HG03039 (cell line): ENCODE results near the gene EPHB6.

Experiments used
- ATAC-seq: cut with Tn5 transposase; IDR thresholded peaks from one replicate; pipeline ENCODE4 v1.9.1; 2021; ENCODE audit warnings: mild to moderate bottlenecking, moderate library complexity; ENCODE audit not compliant: unreplicated experiment

Gene EPHB6

DNA sequence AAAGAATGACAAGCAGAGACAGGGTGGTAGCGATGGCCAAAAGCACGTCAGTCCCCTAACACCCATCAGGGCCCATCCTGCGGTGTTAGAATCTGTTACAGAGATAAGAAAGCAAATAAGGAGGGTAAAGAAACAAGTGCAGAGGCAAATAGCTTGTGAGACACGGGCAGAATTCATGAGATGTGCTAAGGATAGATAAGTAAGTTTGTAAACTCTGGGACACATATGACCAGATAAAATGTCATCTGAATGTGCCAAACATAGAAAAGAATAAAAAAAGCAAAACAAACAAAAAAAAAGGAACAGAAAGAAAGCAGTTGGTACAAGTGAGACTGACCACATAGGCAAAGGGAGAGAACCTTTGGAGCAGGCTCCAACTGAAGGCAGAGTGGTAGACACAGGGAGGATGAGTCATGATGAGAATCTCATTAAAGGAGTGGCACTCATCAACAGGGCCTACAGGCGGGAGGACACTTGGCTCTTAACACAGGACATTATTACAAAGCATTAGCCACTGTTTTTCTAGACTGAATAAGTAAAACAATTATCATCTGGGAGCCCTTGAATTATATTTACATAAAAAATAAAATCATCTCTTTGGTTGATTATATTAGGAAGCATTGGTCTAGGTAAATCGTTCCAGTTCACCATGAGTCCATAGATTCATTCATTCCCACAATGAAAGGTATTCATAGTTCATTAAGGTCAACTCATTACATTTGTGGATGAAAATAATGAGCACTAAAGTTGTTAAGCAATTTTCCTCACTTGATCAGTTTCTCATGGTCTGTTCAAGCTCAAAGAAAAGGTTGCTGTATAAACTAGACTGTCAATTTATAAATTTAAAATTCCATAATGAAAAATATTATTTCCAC, 21.5 kb upstream of the EPHB6 start:
- ATAC-seq, result peak; percentile 74

DNA sequence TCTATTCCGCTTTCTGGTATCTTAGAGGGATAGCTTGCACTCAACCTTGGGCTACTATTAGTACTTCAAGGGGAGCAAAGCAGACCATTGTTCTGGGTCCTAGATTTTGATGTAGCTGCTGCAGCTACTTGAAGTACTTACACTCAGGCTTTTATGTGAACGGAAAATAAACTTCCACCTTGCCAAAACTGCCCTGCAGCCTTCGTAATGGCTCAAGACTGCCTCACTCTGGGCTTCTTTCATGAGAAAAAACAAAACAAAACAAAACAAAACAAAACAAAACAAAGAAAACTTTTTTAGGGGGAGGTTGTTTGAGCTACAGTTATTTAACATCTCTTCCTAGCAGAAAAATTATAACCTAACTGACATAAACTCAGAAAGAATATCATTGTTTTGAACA, 19.4 kb upstream of the EPHB6 start:
- no peak for ATAC-seq

DNA sequence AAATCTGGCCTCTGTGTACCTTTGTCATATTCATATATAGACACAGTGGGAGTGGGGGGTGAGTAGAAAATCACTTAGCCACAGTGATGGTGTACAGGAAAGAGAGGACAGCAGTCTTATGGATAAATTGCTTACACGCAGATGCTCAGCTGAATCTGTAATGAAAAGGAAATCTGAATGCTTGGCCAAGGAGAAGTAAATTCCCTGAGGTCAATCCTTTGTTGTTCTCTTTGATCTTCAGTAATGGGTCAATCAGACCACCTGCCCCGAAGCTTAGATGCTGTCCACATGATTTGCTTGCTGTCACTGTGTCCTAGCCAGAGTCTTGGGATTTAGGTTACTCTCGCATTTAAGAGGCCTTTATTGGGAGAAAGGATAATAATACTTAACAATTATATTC, 18.4 kb upstream of the EPHB6 start:
- no peak for ATAC-seq

DNA sequence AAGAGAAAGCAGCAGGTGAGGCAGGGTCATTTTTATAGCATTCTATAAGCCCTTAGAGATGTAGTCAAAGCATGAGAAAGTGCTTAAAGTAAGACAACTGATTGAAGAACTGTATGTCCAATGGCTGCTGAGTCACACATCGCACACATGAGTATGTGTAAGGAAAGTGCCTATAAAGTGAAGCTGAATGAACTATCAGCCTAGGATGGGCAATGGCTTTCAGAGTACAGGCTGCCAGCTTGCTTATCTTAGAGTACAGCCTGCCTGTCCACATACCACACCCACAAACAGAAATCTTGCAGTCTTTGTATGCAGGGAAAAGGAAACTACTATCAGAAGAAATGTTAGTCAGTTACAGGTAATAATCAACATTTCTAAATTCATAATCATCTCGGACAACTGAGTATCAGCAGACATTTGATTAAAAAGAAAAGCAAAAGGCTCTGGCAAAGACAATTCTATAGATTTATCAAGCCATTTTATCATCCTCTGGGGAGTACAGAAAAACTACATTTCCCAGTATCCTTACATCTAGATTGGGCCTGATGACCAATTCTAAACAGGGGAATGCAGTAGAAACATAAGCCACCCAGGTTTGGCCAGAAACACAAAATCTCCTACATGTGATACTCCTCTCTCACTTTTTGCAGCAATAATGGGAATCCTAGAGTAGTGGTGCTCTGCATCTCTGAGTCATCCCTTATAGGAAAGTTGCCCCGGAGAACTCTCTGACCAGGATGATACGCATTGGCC, 16.2 kb upstream of the EPHB6 start:
- no peak for ATAC-seq

DNA sequence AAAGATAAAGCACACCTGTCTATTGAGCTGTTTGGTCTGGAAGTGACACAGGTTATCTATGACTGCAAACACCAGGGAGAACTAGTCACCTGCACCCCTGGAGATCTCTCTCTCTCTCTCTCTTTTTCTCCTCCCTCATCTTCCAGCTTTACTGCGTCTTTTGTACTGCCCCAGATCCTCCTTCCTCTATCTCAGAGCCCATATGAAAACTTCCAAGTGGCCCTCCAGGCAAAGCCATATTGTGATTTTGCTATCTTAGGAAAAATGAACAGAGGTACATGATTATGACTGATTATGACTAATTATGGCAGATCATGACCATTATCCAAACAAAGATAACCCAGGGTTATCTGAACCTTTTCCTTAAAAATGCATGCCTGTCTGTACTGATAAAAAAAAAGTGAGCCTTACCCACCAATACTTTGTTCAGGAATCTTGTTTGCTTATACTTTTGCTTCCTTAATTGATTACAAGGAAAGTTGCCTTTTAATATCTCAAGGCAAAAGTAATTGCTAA, 12.6 kb upstream of the EPHB6 start:
- ATAC-seq, result no peak

DNA sequence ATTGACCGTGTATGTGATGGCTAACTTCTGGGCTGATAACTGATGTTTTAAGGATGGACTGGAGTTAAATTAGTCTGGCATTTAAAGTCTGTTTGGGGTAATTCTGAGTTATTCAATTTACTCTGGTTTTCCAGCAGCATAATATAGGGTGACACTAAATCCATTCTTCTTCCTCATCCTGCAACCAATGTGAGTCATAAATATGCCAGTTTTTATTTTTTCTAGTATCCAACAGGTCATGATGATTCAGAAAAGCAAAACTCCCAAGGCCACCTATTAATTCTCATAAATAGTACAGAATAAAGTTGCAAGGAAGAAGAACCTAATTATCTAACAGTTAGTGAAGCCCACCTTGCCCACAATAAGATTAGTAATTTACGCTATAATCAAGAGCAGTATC, 7.5 kb upstream of the EPHB6 start:
- no peak for ATAC-seq

DNA sequence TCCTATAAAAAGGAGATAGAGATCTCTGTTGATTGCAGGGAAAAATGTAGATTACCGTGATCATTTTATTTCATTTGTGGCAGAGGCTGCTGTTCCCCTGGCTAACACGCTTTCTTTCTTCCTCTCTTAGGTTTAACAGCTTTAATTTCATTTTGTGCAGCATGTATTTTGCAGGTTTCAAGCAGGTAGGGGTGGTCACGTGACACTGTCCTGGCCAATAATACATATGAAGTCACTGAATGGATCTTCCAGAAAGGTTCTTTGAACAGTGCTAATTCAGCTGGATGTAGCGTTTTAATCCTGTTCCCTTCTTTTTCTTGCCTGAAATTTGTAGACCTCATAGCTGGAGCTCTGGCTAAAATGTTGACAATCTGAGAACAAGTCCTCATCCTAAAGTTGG, 3.6 kb upstream of the EPHB6 start:
- ATAC-seq, result no peak

DNA sequence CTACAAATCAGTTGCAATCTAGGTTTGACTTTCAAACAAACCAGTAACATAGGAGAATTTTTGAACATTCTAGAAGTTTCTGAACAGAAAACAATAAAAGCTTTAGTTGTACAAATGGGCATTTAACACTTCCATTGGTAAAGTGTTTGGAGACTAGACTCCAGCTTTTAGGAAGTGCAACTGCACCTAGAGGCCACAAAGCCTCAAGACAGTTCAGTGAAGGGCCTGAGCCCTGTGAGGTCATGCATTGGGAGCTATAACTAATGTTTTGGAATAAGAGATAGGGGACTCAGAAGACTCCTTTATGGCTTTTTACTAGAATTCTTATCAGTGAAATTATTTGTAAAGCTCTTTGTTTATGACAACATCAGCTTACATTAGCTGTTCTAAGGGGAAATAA, 3.0 kb upstream of the EPHB6 start:
- ATAC-seq, result no peak

DNA sequence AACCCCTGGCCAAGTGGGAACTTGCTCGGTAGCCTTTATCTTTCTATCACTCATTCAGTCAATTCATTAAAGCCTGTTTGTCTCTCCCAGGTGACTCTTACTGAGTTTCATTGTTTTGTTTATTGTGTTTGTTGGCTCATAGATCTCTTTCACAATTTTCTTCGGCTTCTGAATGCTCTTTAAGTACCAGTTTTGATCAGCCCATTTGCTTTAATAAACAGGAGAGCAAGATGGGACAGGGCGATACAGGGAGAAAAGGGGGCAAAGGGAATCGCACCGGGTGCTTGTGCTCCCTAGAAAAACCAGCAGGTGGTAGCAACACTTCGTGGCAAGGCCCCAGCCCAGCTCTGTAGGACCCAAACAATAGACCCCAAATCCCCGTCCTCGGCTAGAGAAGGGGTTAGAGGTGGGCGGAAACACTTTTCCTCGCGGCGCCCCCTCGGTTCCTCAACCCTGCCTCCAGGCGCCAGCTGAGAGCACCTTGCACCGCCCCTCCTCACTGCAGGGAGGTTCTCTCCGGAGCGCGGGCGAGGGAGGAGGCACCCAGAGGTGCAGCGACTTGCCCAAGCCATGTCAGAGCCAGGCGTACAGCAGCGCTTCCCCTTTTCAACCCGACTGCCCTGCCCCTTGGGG, 1.0 kb upstream of the EPHB6 start:
- peak; percentile 83 for ATAC-seq

DNA sequence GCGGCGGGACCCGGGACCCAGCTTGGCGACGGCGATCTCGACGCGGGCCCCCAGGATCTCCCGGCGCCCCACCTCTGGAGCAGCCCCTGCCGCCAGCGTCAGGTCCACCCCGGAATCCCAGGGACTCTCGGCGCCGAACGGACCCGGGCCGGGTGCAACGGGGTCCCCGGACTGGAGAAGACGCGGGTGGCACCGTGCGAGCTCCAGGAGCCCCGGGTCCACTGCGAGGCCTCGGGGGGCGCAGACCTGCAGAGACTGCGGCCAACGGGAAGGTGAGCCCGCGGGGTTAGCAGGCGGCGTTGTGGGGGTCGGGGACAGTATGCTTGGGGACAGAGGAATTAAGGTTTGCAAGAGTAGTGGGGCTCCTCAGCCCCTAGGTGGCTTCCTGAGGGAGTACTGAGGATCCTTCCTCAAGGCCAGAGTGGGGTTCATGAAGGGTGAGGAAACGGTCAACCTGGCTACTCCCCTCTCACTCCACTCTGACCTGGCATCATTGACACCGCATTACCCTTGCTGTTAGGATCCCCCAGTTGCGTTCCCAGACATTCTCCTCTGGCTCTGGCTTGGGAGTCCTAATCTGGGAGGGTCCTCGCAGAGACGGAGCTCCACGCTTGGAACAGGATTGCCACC, 353 bp downstream of the EPHB6 start:
- ATAC-seq, result no peak

DNA sequence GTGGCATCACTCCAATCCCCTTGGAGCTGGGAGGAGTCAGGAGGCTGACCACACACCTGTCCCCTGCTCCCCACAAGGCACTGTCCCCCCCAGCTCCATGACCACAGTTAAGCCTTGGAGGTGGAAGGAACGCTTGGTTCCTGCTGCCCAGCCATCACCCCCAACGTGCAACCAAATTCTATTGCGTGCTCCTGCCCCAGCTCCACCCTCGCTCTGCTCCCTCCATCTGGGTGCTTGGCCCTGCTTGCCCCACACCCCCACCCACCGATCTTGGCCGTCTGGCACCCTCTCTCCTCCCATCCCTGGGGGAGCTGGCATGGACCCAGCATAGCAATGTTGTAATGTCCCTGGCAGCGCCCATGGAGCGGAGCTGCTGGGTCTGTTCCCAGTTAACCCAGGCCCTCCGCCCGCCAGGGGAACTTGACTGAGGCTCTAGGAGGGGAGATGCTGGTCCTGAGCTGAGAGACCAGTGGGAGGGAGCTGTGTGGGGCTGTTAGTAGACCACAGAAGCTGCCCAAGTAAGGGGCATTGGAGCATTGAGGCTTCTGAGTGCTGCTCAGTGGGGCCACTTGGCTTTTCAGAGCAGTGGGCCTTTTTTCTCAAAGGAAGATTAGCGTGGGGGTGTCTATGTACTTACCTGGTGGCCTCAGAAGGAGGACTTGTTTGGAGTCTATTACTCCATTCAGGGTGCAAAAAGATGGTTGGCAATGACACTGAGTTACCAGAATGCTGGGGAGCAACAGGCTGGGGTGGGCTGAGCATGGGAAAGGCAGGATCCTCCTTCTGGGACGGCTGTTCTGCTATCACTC, 1.1 kb downstream of the EPHB6 start:
- ATAC-seq, result no peak

DNA sequence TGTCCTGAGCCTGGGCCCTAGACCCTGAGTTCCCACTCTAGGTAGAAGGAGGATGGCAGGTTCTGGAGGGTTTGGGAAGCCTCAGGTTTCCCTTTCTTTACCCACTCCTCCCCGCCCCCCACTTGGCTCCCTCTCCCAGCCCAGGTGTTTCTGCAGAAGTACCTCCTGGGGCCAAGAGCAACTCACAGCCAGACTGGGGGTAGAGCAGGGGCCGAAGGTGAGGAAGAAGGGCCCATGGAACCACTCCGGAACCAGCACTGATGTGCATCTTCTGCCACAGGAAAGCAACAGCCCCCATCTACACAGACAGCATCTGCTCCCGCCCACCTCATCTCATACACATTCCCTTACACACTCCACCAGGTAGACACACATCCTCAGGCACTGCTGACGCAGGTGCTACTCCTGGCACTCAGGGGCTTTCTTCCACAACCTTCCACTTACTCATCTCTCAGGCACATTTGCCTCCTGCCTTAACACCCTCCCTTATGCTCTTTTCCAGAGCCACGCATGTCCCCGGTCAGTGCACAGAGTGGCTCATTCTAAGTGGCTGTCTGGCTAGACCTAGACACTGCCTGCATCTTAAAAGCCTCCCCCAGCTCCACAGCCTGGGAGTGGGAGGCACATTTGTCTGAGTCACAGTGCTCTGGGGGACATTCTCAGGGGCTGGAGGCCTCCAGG, 1.8 kb downstream of the EPHB6 start:
- ATAC-seq, result no peak

DNA sequence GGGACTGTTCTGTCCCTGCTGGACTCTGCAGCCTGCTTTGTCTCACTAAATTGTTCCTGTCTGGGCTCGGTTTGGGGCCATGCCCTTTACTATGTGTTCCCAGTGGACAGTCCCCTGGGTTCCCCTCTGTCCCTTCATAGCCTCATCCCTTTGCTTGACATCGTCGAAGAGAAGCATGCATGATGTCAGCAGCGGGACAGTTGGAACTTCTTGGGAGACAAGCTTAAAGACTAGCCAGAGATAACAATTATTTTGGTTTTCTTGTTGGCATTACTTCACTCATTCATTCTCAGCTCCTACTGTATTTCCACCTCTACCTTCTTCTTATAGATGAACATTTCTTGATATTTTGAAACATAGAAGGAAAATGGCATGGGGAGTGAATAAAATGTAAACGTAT, 2.7 kb downstream of the EPHB6 start:
- no peak for ATAC-seq

DNA sequence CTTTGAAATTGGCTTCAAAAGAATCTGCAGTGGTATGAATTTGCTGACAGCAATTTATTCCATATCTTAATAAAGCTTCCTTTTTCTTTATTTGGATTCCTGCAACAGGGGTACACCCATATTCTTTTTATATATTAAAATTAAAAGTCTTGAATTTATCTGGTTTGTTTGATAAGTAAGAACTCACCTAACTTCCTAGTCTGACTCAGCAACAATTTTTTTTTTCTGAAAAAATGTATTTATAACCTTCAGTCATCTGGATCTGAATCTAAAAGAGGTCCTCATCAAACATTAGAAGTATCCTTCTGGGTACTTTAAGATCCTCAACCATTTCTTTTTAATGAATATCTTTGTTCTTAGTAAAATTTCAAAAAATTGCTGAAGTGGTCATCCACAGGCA, 4.5 kb downstream of the EPHB6 start:
- ATAC-seq, result no peak

DNA sequence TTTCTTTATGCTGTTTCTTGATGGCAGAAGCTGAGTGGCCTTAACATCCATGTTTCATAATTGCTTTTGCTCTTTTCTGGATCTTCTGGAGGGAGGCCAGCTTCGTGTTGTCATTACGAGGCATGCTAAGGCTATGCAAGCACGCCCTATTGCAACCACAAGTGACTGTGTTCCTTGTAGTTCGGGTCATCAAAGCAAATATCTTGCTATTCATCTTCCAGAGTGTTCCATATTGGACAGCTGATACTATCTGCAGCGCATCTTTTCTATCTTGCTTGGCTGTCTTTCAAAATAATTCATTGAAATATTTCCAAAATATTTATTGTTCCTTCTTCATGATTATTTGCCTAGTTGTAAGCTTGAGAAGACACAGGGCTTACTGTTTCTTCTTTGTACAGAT, 5.0 kb downstream of the EPHB6 start:
- ATAC-seq, result no peak

DNA sequence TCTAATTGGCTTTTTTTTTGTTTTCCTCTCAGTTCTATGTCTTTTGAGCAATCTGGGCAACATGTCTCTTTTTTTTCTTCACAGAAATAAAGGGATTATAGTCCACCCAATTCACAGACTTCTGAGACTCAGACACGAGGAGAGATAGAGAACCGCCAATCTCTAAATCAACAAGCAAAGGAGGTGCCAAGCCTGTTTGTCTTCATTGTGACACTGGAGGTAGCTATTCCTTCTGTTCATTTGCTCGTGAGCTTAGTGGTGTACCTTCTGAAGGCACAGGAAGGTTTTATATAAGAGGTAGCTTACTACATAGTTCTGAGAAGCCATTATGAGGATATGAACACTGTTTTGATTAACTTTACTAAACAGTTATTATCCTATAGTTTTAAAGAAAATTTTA, 6.1 kb downstream of the EPHB6 start:
- ATAC-seq, result no peak

DNA sequence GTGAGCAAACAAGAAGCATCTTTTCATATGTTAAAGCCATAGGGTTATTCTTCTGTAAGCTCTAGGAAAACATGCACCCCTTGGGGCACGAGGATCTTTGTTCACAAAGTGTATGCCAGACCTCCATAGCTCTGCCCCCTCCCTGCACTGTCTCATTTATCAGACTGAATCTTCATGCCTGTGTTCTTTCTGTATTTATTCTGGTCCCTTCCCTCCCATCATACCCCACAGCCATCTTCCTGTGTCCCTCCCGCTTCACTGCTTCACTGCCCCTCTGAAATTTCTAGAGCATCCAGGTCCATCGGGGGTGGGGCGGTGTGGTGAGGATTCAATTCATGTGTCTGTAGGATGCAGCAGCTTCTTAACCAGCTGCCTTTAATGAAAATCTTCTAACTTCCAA, 7.5 kb downstream of the EPHB6 start:
- no peak for ATAC-seq

DNA sequence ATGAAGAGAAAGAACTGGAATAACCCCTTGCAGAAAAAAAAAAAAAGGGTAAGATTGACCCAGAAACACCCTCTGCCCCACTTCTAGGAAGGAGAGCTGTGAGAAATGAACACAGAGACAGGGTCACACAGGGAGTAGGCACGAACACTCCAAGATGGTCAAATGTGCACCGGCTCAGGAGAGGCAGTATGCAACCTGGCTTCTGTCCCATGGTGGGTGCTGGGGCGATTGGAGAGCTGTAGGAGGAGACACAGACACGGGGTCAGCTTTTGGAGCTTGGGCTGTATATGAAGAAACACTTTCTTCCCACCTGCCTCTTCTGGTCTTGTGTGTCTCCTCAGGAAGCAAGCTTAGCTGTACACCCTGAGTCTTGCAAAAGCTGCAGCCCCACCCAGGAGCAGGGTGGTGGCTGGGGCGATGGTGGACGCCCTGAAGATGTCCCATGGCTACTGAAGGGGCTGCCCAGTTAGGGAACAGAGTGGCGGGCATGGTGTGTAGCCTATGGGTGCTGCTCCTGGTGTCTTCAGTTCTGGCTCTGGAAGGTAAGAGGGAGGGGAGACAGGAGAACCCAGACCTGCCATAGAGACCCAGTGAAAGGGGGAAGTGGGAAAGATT, 8.0 kb downstream of the EPHB6 start:
- ATAC-seq, result no peak

DNA sequence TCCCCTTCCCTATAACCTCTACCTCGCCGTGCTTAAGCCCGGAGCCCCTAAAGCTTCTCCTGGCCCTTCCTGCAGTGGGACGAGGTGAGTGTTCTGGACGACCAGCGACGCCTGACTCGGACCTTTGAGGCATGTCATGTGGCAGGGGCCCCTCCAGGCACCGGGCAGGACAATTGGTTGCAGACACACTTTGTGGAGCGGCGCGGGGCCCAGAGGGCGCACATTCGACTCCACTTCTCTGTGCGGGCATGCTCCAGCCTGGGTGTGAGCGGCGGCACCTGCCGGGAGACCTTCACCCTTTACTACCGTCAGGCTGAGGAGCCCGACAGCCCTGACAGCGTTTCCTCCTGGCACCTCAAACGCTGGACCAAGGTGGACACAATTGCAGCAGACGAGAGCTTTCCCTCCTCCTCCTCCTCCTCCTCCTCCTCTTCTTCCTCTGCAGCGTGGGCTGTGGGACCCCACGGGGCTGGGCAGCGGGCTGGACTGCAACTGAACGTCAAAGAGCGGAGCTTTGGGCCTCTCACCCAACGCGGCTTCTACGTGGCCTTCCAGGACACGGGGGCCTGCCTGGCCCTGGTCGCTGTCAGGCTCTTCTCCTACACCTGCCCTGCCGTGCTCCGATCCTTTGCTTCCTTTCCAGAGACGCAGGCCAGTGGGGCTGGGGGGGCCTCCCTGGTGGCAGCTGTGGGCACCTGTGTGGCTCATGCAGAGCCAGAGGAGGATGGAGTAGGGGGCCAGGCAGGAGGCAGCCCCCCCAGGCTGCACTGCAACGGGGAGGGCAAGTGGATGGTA, 9.2 kb downstream of the EPHB6 start:
- no peak for ATAC-seq
